ENCODE results near the gene IFI16. TPM values are rescaled to one million over a fixed set of nuclear protein-coding genes. Genes with fewer than 3 reads are reported as not detected.

IFI16 gene
- total RNA-seq, 4 donors from 2014 or later = 10.5 to 106 (median 24.9) TPM

DNA sequence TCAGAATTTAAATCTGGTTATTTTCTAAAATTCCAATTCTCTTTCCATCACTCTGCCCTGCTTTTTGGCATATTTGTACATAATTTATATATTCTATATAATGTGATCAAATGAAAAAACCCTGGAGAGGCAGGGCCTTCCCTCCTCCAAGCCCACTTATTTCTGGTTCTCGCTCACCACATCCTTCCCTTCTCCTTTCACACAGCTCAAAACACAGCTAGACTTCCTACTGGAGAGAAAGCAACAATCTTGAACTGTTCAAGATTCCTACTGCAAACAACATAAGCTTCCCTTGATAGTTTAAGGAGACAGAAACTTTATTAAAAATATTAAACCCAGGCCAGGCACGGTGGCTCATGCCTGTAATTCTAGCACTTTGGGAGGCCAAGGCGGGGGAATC is 74.4 kb downstream of the IFI16 start:
- Histone ChIP-seq H3K27ac (no peak overlapping the region), H3K4me1 (no peaks in the 10 kb centered on the region), H3K9me3 (no peaks in the 10 kb centered on the region), H3K36me3 (no peaks in the 10 kb centered on the region), H3K27me3 (no peaks in the 10 kb centered on the region), H3K4me3 (no peak overlapping the region)
- no peak for DNase-seq
- TF ChIP-seq POLR2A (IDR thresholded peaks at IDR 0.05) = no peak
- TF ChIP-seq CTCF (IDR thresholded peaks at IDR 0.05) = no peak

DNA sequence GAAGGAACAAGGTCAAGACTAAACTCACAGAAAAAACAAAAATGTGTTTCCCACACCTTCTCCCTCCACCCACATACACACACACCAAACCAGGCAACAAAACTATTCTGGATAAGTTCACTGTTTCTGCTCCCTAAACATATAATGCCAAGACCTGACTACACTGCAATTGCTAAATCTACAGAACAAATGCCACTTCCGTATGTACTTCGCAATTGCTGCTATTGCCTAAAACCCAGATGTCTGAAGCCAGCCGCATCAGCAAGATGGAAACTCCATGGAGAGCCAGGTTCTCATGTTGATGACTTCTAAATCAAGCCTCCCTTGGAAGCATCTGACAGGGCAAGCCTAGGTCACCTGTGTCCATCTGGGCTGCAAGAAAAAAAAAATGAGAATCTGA is 75.2 kb downstream of the IFI16 start:
- Histone ChIP-seq H3K27ac (no peak overlapping the region), H3K4me1 (no peaks in the 10 kb centered on the region), H3K27me3 (no peaks in the 10 kb centered on the region), H3K36me3 (no peaks in the 10 kb centered on the region), H3K4me3 (no peak overlapping the region), H3K9me3 (no peaks in the 10 kb centered on the region)
- TF ChIP-seq CTCF (IDR thresholded peaks at IDR 0.05) (no peak), POLR2A (IDR thresholded peaks at IDR 0.05) (no peak)
- DNase-seq = no peak

- no peaks in the 10 kb centered on the region for H3K36me3 ChIP-seq
- no peak overlapping the region for H3K4me3 ChIP-seq
- TF ChIP-seq POLR2A (IDR thresholded peaks at IDR 0.05) (no peak), CTCF (IDR thresholded peaks at IDR 0.05) (no peak)
Measured at GRCh38 chr1:159088050-159088449, 78.3 kb downstream of the IFI16 start.

DNA sequence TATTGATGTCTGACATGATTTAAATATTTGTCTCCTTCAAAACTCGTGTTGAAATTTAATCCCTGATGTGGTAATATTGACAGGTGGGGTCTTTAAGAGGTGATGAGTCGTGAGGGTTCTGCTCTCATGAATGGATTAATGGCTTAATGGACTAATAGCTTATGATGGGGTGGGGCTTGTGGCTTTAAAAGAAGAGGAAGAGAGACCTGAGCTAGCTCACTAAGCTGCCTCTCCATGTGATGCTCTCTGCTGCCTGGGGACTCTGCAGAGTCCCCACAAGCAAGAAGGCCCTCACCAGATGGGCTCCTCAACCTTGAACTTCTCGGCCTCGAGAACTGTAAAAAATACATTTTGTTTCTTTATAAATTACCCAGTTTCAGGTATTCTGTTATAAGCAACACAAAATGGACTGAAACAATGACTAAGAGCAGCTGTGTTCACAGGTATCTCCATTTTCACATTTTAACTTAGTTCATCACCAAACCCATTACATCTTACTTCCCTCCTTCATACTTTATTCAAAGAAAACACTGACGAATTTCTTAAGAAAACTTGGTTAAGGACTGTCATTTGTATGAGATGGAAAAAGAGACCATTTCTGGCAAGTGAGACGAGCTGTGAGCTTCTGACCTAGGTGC is 79.0 kb downstream of the IFI16 start:
- TF ChIP-seq CTCF (IDR thresholded peaks at IDR 0.05) (no peak), POLR2A (IDR thresholded peaks at IDR 0.05) (no peak)
- DNase-seq = no peak
- Histone ChIP-seq H3K4me1 (no peaks in the 10 kb centered on the region), H3K36me3 (no peaks in the 10 kb centered on the region), H3K27ac (no peak overlapping the region), H3K4me3 (no peak overlapping the region), H3K9me3 (no peaks in the 10 kb centered on the region), H3K27me3 (no peaks in the 10 kb centered on the region)

More at GRCh38 chr1:159088050-159088449, 78.3 kb downstream of the IFI16 start:
- peak overlapping the region in 1 of 4 donors; percentile 28 for H3K27ac ChIP-seq
- no peaks in the 10 kb centered on the region for H3K27me3 ChIP-seq
- DNase-seq = no peak
- H3K9me3 ChIP-seq = no peaks in the 10 kb centered on the region
- no peaks in the 10 kb centered on the region for H3K4me1 ChIP-seq

DNA sequence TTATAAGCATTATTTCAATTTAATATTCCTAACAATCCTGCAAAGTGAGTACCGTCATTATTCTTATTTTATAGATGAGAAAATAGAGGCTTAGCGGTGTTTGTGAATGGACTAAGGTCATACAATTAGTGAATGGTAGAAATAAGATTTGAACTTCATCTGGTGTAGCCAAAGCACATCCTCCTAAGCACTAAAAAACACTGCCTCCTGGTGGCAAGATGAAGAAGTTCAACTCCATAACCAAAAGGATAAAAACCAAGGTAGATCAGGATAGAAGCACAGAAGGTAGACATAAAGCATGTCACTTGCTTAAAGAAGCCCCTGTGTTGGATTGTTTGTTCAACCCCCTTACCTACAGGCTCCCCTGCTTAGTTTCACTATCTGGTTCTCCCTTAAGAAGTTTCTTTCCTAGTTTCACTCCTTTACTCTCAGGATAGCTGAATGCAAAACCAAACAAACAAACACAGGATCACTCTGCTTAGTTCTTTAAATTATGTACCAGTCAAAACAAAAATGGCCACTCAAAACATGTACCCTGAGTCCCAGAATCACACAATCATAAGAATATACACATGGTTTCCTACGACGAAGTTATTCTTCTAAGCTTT is 79.6 kb downstream of the IFI16 start:
- no peak overlapping the region for H3K4me3 ChIP-seq
- no peaks in the 10 kb centered on the region for H3K27me3 ChIP-seq
- no peak overlapping the region for H3K27ac ChIP-seq
- TF ChIP-seq CTCF (IDR thresholded peaks at IDR 0.05) (peak; percentile 48 to 75 (median 56)), POLR2A (IDR thresholded peaks at IDR 0.05) (no peak)
- H3K9me3 ChIP-seq = no peaks in the 10 kb centered on the region
- no peaks in the 10 kb centered on the region for H3K36me3 ChIP-seq
- DNase-seq = no peak
- H3K4me1 ChIP-seq = no peaks in the 10 kb centered on the region

All from Peyer's patch (tissue), 4 donors.